ENCODE results near the gene SLC35C1. TPM values are rescaled to one million over a fixed set of nuclear protein-coding genes. Genes with fewer than 3 reads are reported as not detected.

The SLC35C1 gene
- total and polyA plus RNA-seq, 2 of the 13 experiments (the other 11 are each of a cell fraction or from before 2014, with no cell fraction given): 2.9 to 7.0 TPM

GRCh38 chr11:45817191-45817590, 12.2 kb downstream of the SLC35C1 start:
- FAIRE-seq (no peak), ATAC-seq (no peak), DNase-seq (ENCODE audit: low spot score) (no peak)
- H3K9ac ChIP-seq (ENCODE audit: insufficient read depth, low read depth, low read length): no peak overlapping the region
- ChIA-PET POLR2A (no interaction called here), CTCF (ENCODE audit: low intra/inter-chr PET ratio, low total read pairs) (no interaction called here)
- H3K9me3 ChIP-seq (ENCODE audit: low read length): no peaks in the 10 kb centered on the region
- BruUV-seq (replicated peaks): no TSS peak
- H3K4me2 ChIP-seq (ENCODE audit: low read depth, low read length): no peak overlapping the region
- no peaks in the 10 kb centered on the region for H3K4me1 ChIP-seq (ENCODE audit: insufficient read depth, low read length)
- no peak overlapping the region for H2AFZ ChIP-seq (ENCODE audit: low read length)
- no peaks in the 10 kb centered on the region for H4K20me1 ChIP-seq (ENCODE audit: insufficient read depth, low read length)
- no peaks in the 10 kb centered on the region for H3K36me3 ChIP-seq (replicated peaks in 1 of 2; ENCODE audit: control insufficient read depth in 1 of 2, insufficient read depth in 2 of 2, low read length in 2 of 2)
- no peak overlapping the region for H3K27ac ChIP-seq (ENCODE audit: extremely low read length, insufficient read depth, low read length)
- no peak overlapping the region for H3K4me3 ChIP-seq (replicated peaks in 1 of 3; ENCODE audit: insufficient read depth in 1 of 3, low read depth in 2 of 3, low read length in 3 of 3)
- TF ChIP-seq ZNF556 (CRISPR knock-in tag; IDR thresholded peaks at IDR 0.05; ENCODE audit: borderline replicate concordance): no peak
- TF ChIP-seq ZNF629 (CRISPR knock-in tag; conservative IDR thresholded peaks at IDR 0.05): peak; percentile 55; the same call in 1 of the 2 replicates
- in situ Hi-C loops (cut with HindIII; ENCODE audit: extremely low pct_ligation_motif_present, low pct_unique_long_range_greater_than_20kb): no loop called here
- no peaks in the 10 kb centered on the region for H3K27me3 ChIP-seq (ENCODE audit: control insufficient read depth in 1 of 2, insufficient read depth in 2 of 2, low read length in 2 of 2)
- no peaks in the 10 kb centered on the region for H3K79me2 ChIP-seq (ENCODE audit: insufficient read depth, low read length)
- WGBS (ENCODE audit: low lambda C conversion rate): 46% methylated on average over 7 of the region's 7 CpGs
- intact Hi-C loops (cut with micrococcal nuclease; ENCODE audit: unreplicated experiment): no loop called here

- no peaks in the 10 kb centered on the region for H3K4me1 ChIP-seq (ENCODE audit: insufficient read depth, low read length)
- no peaks in the 10 kb centered on the region for H3K36me3 ChIP-seq (replicated peaks in 1 of 2; ENCODE audit: control insufficient read depth in 1 of 2, insufficient read depth in 2 of 2, low read length in 2 of 2)
- no peaks in the 10 kb centered on the region for H4K20me1 ChIP-seq (ENCODE audit: insufficient read depth, low read length)
- BruUV-seq (replicated peaks): no TSS peak
- no peak overlapping the region for H3K4me3 ChIP-seq (replicated peaks in 1 of 3; ENCODE audit: insufficient read depth in 1 of 3, low read depth in 2 of 3, low read length in 3 of 3)
- POLR2A ChIA-PET: interaction anchor here (1.9 kb wide), 1 partner anchor 13 kb away, joined by 6 read pairs; no protein-coding TSS in a partner anchor
- CTCF ChIA-PET (ENCODE audit: low intra/inter-chr PET ratio, low total read pairs): no interaction called here
- no peak overlapping the region for H2AFZ ChIP-seq (ENCODE audit: low read length)
- ATAC-seq: no peak
- H3K9ac ChIP-seq (ENCODE audit: insufficient read depth, low read depth, low read length): no peak overlapping the region
- H3K27me3 ChIP-seq (ENCODE audit: control insufficient read depth in 1 of 2, insufficient read depth in 2 of 2, low read length in 2 of 2): peaks cover under 1 to 4% of the 10 kb centered on the region in 2 experiments; a peak in 1 of 5 replicates
- DNase-seq (ENCODE audit: low spot score): no peak
- no peak overlapping the region for H3K27ac ChIP-seq (ENCODE audit: extremely low read length, insufficient read depth, low read length)
- 32% methylated on average over 5 of the region's 6 CpGs for WGBS (ENCODE audit: low lambda C conversion rate)
- H3K4me2 ChIP-seq (ENCODE audit: low read depth, low read length): no peak overlapping the region
- in situ Hi-C loops (cut with HindIII; ENCODE audit: extremely low pct_ligation_motif_present, low pct_unique_long_range_greater_than_20kb): no loop called here
- no peaks in the 10 kb centered on the region for H3K9me3 ChIP-seq (ENCODE audit: low read length)
- no peaks in the 10 kb centered on the region for H3K79me2 ChIP-seq (ENCODE audit: insufficient read depth, low read length)
- no peak for FAIRE-seq
- intact Hi-C loops (cut with micrococcal nuclease; ENCODE audit: unreplicated experiment): no loop called here
- no peak for TF ChIP-seq FUBP1 (CRISPR knock-in tag; IDR thresholded peaks at IDR 0.05; ENCODE audit: borderline replicate concordance)
- TF ChIP-seq ZNF788 (CRISPR knock-in tag; IDR thresholded peaks at IDR 0.05; ENCODE audit: borderline replicate concordance): no peak
- TF ChIP-seq ZNF337 (CRISPR knock-in tag; IDR thresholded peaks at IDR 0.05; ENCODE audit: borderline replicate concordance, low read depth): no peak
- no peak for TF ChIP-seq THAP8 (CRISPR knock-in tag; IDR thresholded peaks at IDR 0.05; ENCODE audit: borderline replicate concordance)
- no peak for TF ChIP-seq ZBED4 (CRISPR knock-in tag; IDR thresholded peaks at IDR 0.05; ENCODE audit: borderline replicate concordance)
- TF ChIP-seq ZBTB43 (CRISPR knock-in tag; conservative IDR thresholded peaks at IDR 0.05): no peak
- TF ChIP-seq ZBTB20 (CRISPR knock-in tag; IDR thresholded peaks at IDR 0.05; ENCODE audit: borderline replicate concordance, low read depth): no peak
Observed at GRCh38 chr11:45818961-45819605, 14.1 kb downstream of the SLC35C1 start.

Data from HepG2 (cell line).